ENCODE results near the gene ASCC1. TPM values are rescaled to one million over a fixed set of nuclear protein-coding genes. Genes with fewer than 3 reads are reported as not detected.

ASCC1 gene
- total RNA-seq, 1 donor from 2014 or later = 38.5 TPM

- Histone ChIP-seq H3K4me1 (no peaks in the 10 kb centered on the region), H3K36me3 (no peaks in the 10 kb centered on the region), H3K9me3 (no peaks in the 10 kb centered on the region), H3K27me3 (no peaks in the 10 kb centered on the region), H3K27ac (no peak overlapping the region), H3K4me3 (no peak overlapping the region)
- DNase-seq (ENCODE audit: extremely low spot score in 2 of 2) = no peak
- intact Hi-C loops (cut with DNase I) = no loop called here
- TF ChIP-seq POLR2A (IDR thresholded peaks at IDR 0.05) (no peak), POLR2AphosphoS5 (IDR thresholded peaks at IDR 0.05; ENCODE audit: insufficient read depth in 1 of 2, low read depth in 1 of 2) (no peak), CTCF (IDR thresholded peaks at IDR 0.05) (no peak)
These were observed 69.3 kb downstream of the ASCC1 start for GRCh38 chr10:72146559-72147323.

- intact Hi-C loops (cut with DNase I) = no loop called here
These were observed 70.0 kb downstream of the ASCC1 start for GRCh38 chr10:72146071-72146470.

GRCh38 chr10:72145657-72146056 is 70.4 kb downstream of the ASCC1 start:
- no peak for TF ChIP-seq POLR2A (IDR thresholded peaks at IDR 0.05)
- no peak for TF ChIP-seq POLR2AphosphoS5 (IDR thresholded peaks at IDR 0.05; ENCODE audit: insufficient read depth in 1 of 2, low read depth in 1 of 2)
- no peak for TF ChIP-seq CTCF (IDR thresholded peaks at IDR 0.05)
- Histone ChIP-seq H3K4me1 (no peaks in the 10 kb centered on the region), H3K27me3 (no peaks in the 10 kb centered on the region), H3K27ac (no peak overlapping the region), H3K36me3 (no peaks in the 10 kb centered on the region), H3K9me3 (no peaks in the 10 kb centered on the region), H3K4me3 (no peak overlapping the region)
- DNase-seq (ENCODE audit: extremely low spot score in 2 of 2) = no peak
- intact Hi-C loops (cut with DNase I) = no loop called here

More at GRCh38 chr10:72146071-72146470, 70.0 kb downstream of the ASCC1 start:
- TF ChIP-seq POLR2AphosphoS5 (IDR thresholded peaks at IDR 0.05; ENCODE audit: insufficient read depth in 1 of 2, low read depth in 1 of 2) (no peak), CTCF (IDR thresholded peaks at IDR 0.05) (no peak), POLR2A (IDR thresholded peaks at IDR 0.05) (no peak)
- Histone ChIP-seq H3K36me3 (no peaks in the 10 kb centered on the region), H3K27ac (no peak overlapping the region), H3K4me3 (no peak overlapping the region), H3K9me3 (no peaks in the 10 kb centered on the region), H3K27me3 (no peaks in the 10 kb centered on the region), H3K4me1 (no peaks in the 10 kb centered on the region)
- no peak for DNase-seq (ENCODE audit: extremely low spot score in 2 of 2)

GRCh38 chr10:72140850-72141249 is 75.2 kb downstream of the ASCC1 start:
- Histone ChIP-seq H3K27me3 (no peaks in the 10 kb centered on the region), H3K9me3 (no peaks in the 10 kb centered on the region), H3K4me1 (no peaks in the 10 kb centered on the region), H3K27ac (no peak overlapping the region), H3K36me3 (peaks cover 0 to 9% of the 10 kb centered on the region in 2 donors), H3K4me3 (no peak overlapping the region)
- no peak for TF ChIP-seq CTCF (IDR thresholded peaks at IDR 0.05)
- TF ChIP-seq POLR2AphosphoS5 (IDR thresholded peaks at IDR 0.05; ENCODE audit: insufficient read depth in 1 of 2, low read depth in 1 of 2) = no peak
- TF ChIP-seq POLR2A (IDR thresholded peaks at IDR 0.05) = no peak
- DNase-seq (ENCODE audit: extremely low spot score in 2 of 2) = no peak
- intact Hi-C loops (cut with DNase I) = no loop called here

GRCh38 chr10:72140174-72140573 is 75.9 kb downstream of the ASCC1 start:
- no peak for TF ChIP-seq POLR2AphosphoS5 (IDR thresholded peaks at IDR 0.05; ENCODE audit: insufficient read depth in 1 of 2, low read depth in 1 of 2)
- no peak for TF ChIP-seq CTCF (IDR thresholded peaks at IDR 0.05)
- TF ChIP-seq POLR2A (IDR thresholded peaks at IDR 0.05) = no peak
- no peak for DNase-seq (ENCODE audit: extremely low spot score in 2 of 2)
- no peaks in the 10 kb centered on the region for H3K4me1 ChIP-seq
- H3K4me3 ChIP-seq = no peak overlapping the region
- H3K36me3 ChIP-seq = peaks cover 0 to 9% of the 10 kb centered on the region in 2 donors
- intact Hi-C loops (cut with DNase I) = no loop called here
- H3K9me3 ChIP-seq = no peaks in the 10 kb centered on the region
- H3K27me3 ChIP-seq = no peaks in the 10 kb centered on the region
- no peak overlapping the region for H3K27ac ChIP-seq
